Vagina (tissue), 2 donors: ENCODE measurements around the gene ZNF765.

Experiments used
- CTCF ChIP-seq, 3 experiments: fragments of 450-650 bp in 2 of 3; fragments of 200-600 bp in 1 of 3; sonication (generic) in 1 of 3; IDR thresholded peaks; one replicate each; pipeline ENCODE4 v1.5.1; 2017 to 2019; ENCODE audit warnings: antibody characterized with exemption in 3 of 3, mild to moderate bottlenecking in 2 of 3, moderate library complexity in 2 of 3
- POLR2A ChIP-seq, 2 donors: fragments of 450-650 bp; IDR thresholded peaks; one replicate each; pipeline ENCODE4 v1.6.1; 2017; ENCODE audit warnings: antibody characterized with exemption in 2 of 2, mild to moderate bottlenecking in 2 of 2, moderate library complexity in 2 of 2
- POLR2AphosphoS5 ChIP-seq, 2 donors: sonication (generic); formaldehyde crosslinking; IDR thresholded peaks; one replicate each; pipeline ENCODE4 v1.9.0; 2017; ENCODE audit warnings: antibody characterized with exemption in 2 of 2, mild to moderate bottlenecking in 2 of 2, low read depth in 1 of 2; ENCODE audit not compliant: insufficient read depth in 1 of 2

- TF ChIP-seq CTCF (IDR thresholded peaks at IDR 0.05) (no peak), POLR2AphosphoS5 (IDR thresholded peaks at IDR 0.05; ENCODE audit: insufficient read depth in 1 of 2, low read depth in 1 of 2) (peak; percentile 78 to 84), POLR2A (IDR thresholded peaks at IDR 0.05) (peak in 1 of 2 donors; percentile 6)
Observed at GRCh38 chr19:53467485-53468262, 72.7 kb downstream of the ZNF765 start, which contains the start of gene ZNF813.
